Ovary (tissue), 9 donors: ENCODE results near the gene EFHD1. TPM values are rescaled to one million over a fixed set of nuclear protein-coding genes. Genes with fewer than 3 reads are reported as not detected.

Experiments used
- DNase-seq, 5 donors: peaks; one replicate each; pipeline ENCODE4 v3.0.0-alpha.2; 2019 to 2020
- H3K27ac ChIP-seq, 2 donors: fragments of 200-600 bp; one replicate each; pipeline versions ENCODE4 v1.5.1 to v1.8.0; 2019 to 2022
- H3K27me3 ChIP-seq: fragments of 200-600 bp; one replicate; pipeline ENCODE4 v1.8.0; 2022
- H3K36me3 ChIP-seq: fragments of 200-600 bp; sonication (generic); one replicate; pipeline ENCODE4 v1.5.1; 2019
- H3K4me1 ChIP-seq: one replicate; pipeline ENCODE4 v1.8.1; 2013; ENCODE audit warnings: mild to moderate bottlenecking, moderate library complexity; ENCODE audit not compliant: insufficient read depth
- H3K4me3 ChIP-seq: fragments of 200-600 bp; sonication (generic); one replicate; pipeline ENCODE4 v1.5.1; 2017
- H3K9me3 ChIP-seq, 2 donors: fragments of 200-600 bp in 1 of 2; sonication (generic) in 1 of 2; one replicate each; pipeline versions ENCODE4 v1.5.1 to v1.8.1; 2013 to 2019; ENCODE audit warnings: mild to moderate bottlenecking in 1 of 2, moderate library complexity in 1 of 2
- CTCF ChIP-seq, 3 donors: fragments of 450-650 bp in 2 of 3; fragments of 200-600 bp in 1 of 3; IDR thresholded peaks; one replicate each; pipeline versions ENCODE4 v1.5.1 to v1.8.0; 2016 to 2022; ENCODE audit warnings: antibody characterized with exemption in 3 of 3, mild to moderate bottlenecking in 1 of 3
- EP300 ChIP-seq: sonication (generic); formaldehyde crosslinking; IDR thresholded peaks from one replicate; pipeline ENCODE4 v1.6.1; 2017; ENCODE audit warnings: antibody characterized with exemption
- POLR2A ChIP-seq: fragments of 450-650 bp; IDR thresholded peaks from one replicate; pipeline ENCODE4 v1.6.1; 2017; ENCODE audit warnings: antibody characterized with exemption, mild to moderate bottlenecking, moderate library complexity
- WGBS, 3 donors: extraction: QIAGEN DNeasy Blood & Tissue Kit in 1 of 3; methylation state at CpG; one replicate each; pipeline versions ENCODE4 v1.1.5 to v1.1.7; 2013 to 2017; 5-methylcytosine and 5-hydroxymethylcytosine counted together
- intact Hi-C, 4 donors: fragments of 100-400 bp; cut with DNase I; formaldehyde crosslinking; loops; one replicate each; pipeline versions ENCODE4 v1.11.0 to v1.15.1; 2022 to 2023
- polyA plus RNA-seq, 2 donors: library from polyadenylated mRNA; stranded (reverse); fragments of 200-250 nt in 1 of 2; fragments of 350-450 nt in 1 of 2; fragmentation: Illumina TruSeq in 1 of 2; extraction: RNeasy Lipid Tissue Mini Kit (QIAGEN cat#74804) in 1 of 2; gene quantifications; one replicate each; pipeline ENCODE4 v1.2.3, GENCODE V29; 2013 to 2014
- total RNA-seq, 7 donors: library from RNA; depleted of rRNA in 2 of 7; stranded (reverse); fragments of >200 nt in 2 of 7; fragmentation: NEBNext Ultra II Directional in 3 of 7; extraction: Animal tissue kit (Norgen Biotek cat#: 25700) in 3 of 7; gene quantifications; one replicate each; pipeline versions ENCODE4 v1.1.0 to v1.2.4, GENCODE V29; 2016 to 2023
- donor health status: DM: no; HTN: no; CAD: no; lungs with moderate emphysema.
- donor health status: DM: no; HTN: no; CAD: no.
- donor health status: Bipolar disorder and iron deficiency.
- donor health status: DM: yes; HTN: yes; CAD: no.
- donor health status: DM: no; HTN: no; CAD: no.
- donor health status: DM: yes; HTN: yes; CAD: no.

Gene EFHD1
- total and polyA plus RNA-seq, 9 donors, result 14.8 to 154 (median 50.2) TPM

GRCh38 chr2:232621186-232621585 is 12.2 kb upstream of the EFHD1 start:
- WGBS, 3 donors, result 93 to 95% (median 94%) methylated on average over 9 of the region's 9 CpGs
- Histone ChIP-seq H3K36me3 (no peaks in the 10 kb centered on the region), H3K27ac (no peak overlapping the region), H3K4me3 (no peak overlapping the region), H3K27me3 (no peaks in the 10 kb centered on the region), H3K4me1 (no peaks in the 10 kb centered on the region), H3K9me3 (no peaks in the 10 kb centered on the region)
- intact Hi-C loops, result no loop called here
- DNase-seq, result no peak
- TF ChIP-seq CTCF (IDR thresholded peaks at IDR 0.05) (no peak), POLR2A (no peak), EP300 (no peak)

- Histone ChIP-seq H3K27ac (no peak overlapping the region), H3K27me3 (no peaks in the 10 kb centered on the region), H3K4me1 (no peaks in the 10 kb centered on the region), H3K4me3 (no peak overlapping the region), H3K9me3 (no peaks in the 10 kb centered on the region), H3K36me3 (no peaks in the 10 kb centered on the region)
- TF ChIP-seq CTCF (IDR thresholded peaks at IDR 0.05), result no peak
- TF ChIP-seq POLR2A, result no peak
- intact Hi-C loops, result no loop called here
- 67 to 79% (median 71%) methylated on average over 7 of the region's 7 CpGs for WGBS, 3 donors
- DNase-seq, result no peak
These were observed 10.8 kb upstream of the EFHD1 start for GRCh38 chr2:232622563-232622962.

GRCh38 chr2:232623768-232624765 is 9.3 kb upstream of the EFHD1 start:
- no peak for DNase-seq
- 80 to 88% (median 88%) methylated on average over 10 of the region's 10 CpGs for WGBS, 3 donors
- no peaks in the 10 kb centered on the region for H3K9me3 ChIP-seq
- intact Hi-C loops, result no loop called here
- TF ChIP-seq EP300 (no peak), POLR2A (no peak), CTCF (IDR thresholded peaks at IDR 0.05) (no peak)
- H3K4me1 ChIP-seq, result peaks cover 4% of the 10 kb centered on the region
- no peak overlapping the region for H3K27ac ChIP-seq
- no peaks in the 10 kb centered on the region for H3K27me3 ChIP-seq
- H3K4me3 ChIP-seq, result no peak overlapping the region
- no peaks in the 10 kb centered on the region for H3K36me3 ChIP-seq

- 68 to 86% (median 84%) methylated on average over 1 of the region's 1 CpG for WGBS, 3 donors
- Histone ChIP-seq H3K4me3 (no peak overlapping the region), H3K36me3 (no peaks in the 10 kb centered on the region), H3K9me3 (no peaks in the 10 kb centered on the region), H3K4me1 (peaks cover 6% of the 10 kb centered on the region), H3K27me3 (no peaks in the 10 kb centered on the region), H3K27ac (no peak overlapping the region)
- intact Hi-C loops, result no loop called here
- no peak for DNase-seq
- no peak for TF ChIP-seq POLR2A
- TF ChIP-seq CTCF (IDR thresholded peaks at IDR 0.05), result no peak
- no peak for TF ChIP-seq EP300
These were observed 6.8 kb upstream of the EFHD1 start for GRCh38 chr2:232626584-232626983.
